HG03175 (cell line): ENCODE measurements around the gene ZNF174.

Experiments used
- ATAC-seq: cut with Tn5 transposase; IDR thresholded peaks from one replicate; pipeline ENCODE4 v1.9.1; 2021; ENCODE audit warnings: mild to moderate bottlenecking, moderate library complexity; ENCODE audit not compliant: unreplicated experiment

Gene ZNF174

GRCh38 chr16:3443108-3444031, 42.4 kb downstream of the ZNF174 start, which contains the start of the genes NAA60 and ZNF597:
Gene NAA60 (plus strand): TSS chr16:3443680. CDS start chr16:3476228, 32,548 bp downstream.
Gene ZNF597 (minus strand): TSS chr16:3443504. CDS start chr16:3443153, 351 bp downstream.
- peak; percentile 82 for ATAC-seq

GRCh38 chr16:3444032-3444388, 43.0 kb downstream of the ZNF174 start:
- peak; percentile 38 for ATAC-seq

- no peak for ATAC-seq
Measured at GRCh38 chr16:3454093-3454492, 53.1 kb downstream of the ZNF174 start.

GRCh38 chr16:3454631-3455147, 53.7 kb downstream of the ZNF174 start:
- no peak for ATAC-seq

- ATAC-seq = peak; percentile 81
Measured at GRCh38 chr16:3457434-3458252, 56.6 kb downstream of the ZNF174 start.

- ATAC-seq = no peak
Measured at GRCh38 chr16:3458278-3458851, 57.4 kb downstream of the ZNF174 start.

- peak; percentile 46 for ATAC-seq
Measured at GRCh38 chr16:3458852-3459361, 57.9 kb downstream of the ZNF174 start.
